Measurements from ENCODE around the gene CACNG7.

Gene CACNG7

DNA sequence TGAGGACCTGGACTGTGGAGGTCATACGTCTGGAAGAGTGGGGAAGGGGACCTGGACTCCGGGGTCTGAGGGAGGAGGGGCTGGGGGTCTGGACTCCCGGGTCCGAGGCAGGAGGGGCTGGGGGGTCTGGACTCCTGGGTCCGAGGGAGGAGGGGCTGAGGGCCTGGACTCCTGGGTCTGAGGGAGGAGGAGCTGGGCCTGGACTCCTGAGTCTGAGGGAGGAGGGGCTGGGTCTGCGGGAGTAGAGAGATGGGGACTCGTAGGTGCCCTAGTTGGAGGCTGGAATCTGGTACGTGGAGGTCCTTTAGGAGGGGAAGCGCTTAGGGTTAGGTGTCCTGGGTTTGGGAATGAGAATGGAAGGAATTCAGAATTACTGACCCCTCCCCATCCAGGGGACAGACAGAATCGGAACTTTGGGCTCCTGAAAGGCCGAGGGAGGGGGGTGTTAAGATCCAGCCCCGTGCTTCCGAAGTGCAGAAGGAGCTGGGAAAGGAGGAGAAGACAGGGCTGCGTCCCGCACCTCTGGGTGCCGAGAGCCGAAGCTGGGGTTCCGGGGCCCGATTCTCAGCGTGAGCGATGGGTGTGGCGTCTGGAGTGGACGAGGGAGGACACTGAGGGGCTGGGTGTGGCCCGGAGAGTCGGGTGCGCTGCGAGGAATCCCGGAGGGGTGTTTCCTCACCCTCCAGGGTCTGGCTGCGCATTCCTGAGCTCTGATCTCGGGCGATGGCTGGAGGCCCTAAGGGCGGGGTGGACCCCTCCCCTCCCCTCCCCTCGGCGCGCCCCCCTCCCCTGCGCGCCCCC is 40.8 kb upstream of the CACNG7 start:
- peak overlapping the region; percentile 93 for H3K27ac ChIP-seq
- no peak for TF ChIP-seq ZFX (IDR thresholded peaks at IDR 0.05; ENCODE audit: borderline replicate concordance)
- TF ChIP-seq, protein P1, sequence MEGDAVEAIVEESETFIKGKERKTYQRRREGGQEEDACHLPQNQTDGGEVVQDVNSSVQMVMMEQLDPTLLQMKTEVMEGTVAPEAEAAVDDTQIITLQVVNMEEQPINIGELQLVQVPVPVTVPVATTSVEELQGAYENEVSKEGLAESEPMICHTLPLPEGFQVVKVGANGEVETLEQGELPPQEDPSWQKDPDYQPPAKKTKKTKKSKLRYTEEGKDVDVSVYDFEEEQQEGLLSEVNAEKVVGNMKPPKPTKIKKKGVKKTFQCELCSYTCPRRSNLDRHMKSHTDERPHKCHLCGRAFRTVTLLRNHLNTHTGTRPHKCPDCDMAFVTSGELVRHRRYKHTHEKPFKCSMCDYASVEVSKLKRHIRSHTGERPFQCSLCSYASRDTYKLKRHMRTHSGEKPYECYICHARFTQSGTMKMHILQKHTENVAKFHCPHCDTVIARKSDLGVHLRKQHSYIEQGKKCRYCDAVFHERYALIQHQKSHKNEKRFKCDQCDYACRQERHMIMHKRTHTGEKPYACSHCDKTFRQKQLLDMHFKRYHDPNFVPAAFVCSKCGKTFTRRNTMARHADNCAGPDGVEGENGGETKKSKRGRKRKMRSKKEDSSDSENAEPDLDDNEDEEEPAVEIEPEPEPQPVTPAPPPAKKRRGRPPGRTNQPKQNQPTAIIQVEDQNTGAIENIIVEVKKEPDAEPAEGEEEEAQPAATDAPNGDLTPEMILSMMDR (IDR thresholded peaks at IDR 0.05) = no peak

DNA sequence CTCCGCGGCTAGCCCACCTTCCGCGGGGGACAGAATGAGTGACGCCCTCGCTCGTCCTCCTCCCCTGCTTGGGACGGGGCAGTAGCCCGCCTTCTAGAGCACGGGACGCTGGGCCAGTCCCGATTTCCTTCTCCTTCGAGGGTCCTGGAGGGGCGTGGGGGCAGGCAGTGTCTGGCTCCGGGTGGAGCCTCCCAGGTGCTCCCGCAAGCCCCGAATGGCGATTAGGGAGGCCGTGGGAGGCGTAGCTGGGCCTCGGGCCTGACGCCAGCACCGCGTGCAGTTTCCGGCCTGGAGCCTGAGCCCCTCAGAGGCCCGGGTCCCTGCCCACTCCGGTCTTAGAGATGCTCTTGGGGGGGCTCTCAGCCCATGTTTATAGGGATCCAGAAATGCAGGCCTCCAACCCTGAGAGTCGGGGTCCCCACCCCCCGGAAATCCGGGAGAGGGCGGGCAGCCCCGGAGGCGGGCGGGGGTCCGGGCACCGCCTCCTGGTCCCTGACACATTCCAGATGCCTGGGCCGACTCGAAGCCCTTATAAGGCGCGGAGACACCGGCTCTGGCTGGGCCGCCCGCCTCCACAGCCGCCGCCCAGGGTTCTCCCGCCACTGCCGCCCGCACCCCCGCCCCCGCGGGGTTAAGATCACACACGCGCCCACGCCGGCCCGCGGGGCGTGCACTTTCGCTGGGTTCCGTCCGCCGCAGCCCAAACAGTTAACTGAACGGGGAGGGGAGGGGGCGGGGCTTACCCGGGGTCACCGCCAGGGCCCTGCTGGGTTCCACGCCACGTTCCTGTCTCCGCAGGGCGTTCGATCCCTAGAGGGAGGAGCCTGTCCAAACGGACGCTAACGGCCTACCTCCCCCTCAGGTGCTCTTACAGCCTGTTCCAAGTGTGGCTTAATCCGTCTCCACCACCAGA is 39.9 kb upstream of the CACNG7 start:
- peak overlapping the region; percentile 93 for H3K27ac ChIP-seq
- no peak for TF ChIP-seq ZFX (IDR thresholded peaks at IDR 0.05; ENCODE audit: borderline replicate concordance)
- TF ChIP-seq, protein P1 (IDR thresholded peaks at IDR 0.05) = no peak; the same call in 1 of the 2 replicates

DNA sequence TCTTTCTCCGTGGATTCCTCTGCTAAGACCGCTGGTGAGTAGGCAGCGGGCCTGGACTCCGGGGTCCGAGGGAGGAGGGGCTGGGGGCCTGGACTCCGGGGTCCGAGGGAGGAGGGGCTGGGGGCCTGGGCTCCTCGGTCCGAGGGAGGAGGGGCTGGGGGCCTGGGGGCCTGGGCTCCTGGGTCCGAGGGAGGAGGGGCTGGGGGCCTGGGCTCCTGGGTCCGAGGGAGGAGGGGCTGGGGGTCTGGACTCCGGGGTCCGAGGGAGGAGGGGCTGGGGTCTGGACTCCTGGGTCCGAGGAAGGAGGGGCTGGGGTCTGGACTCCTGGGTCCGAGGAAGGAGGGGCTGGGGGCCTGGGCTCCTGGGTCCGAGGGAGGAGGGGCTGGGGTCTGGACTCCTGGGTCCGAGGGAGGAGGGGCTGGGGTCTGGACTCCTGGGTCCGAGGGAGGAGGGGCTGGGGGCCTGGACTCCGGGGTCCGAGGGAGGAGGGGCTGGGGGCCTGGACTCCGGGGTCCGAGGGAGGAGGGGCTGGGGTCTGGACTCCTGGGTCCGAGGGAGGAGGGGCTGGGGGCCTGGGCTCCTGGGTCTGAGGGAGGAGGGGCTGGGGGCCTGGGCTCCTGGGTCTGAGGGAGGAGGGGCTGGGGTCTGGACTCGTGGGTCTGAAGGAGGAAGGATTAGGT is 39.1 kb upstream of the CACNG7 start:
- peak overlapping the region; percentile 93 for H3K27ac ChIP-seq

DNA sequence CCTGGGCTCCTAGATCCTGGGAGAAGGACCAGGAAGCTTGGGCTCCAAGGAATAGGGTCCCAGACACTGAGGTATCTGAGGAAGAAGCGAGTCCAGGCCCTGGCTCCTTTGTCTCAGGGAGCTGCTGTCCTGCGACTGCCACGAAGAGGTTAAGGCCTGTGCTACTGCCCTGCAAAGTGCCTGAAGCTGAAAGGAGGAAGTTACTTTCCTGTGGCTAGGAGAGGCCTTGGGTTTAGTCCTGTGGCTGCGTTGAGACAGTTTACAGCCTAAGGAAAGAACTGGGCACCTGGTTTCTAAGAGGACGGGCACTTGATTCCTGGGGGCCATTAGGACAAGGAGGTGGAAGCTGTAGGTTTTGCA is 38.6 kb upstream of the CACNG7 start:
- H3K27ac ChIP-seq = peak overlapping the region; percentile 36
- TF ChIP-seq, protein P1 (IDR thresholded peaks at IDR 0.05) = no peak
- TF ChIP-seq ZFX (IDR thresholded peaks at IDR 0.05; ENCODE audit: borderline replicate concordance) = no peak

DNA sequence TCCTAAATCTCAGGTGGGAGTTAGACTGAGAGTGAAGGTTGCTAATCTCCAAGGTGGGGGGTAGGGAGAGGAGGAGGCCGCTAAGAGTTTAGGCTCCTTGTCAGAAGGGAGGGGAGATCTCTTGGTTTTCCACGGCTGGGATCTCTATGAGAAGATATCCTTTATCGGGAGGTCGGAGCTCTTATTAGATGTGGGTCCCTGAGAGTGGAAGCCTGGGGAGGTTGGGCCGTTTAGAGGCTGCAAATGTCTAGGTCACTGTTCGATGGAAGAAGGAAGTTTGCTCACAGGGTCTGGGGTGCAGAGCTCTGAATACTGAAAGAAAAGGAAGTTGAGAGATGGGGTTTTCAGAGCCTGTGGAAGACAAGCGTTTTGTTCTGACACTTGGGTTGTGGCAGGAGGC is 37.6 kb upstream of the CACNG7 start:
- peak overlapping the region; percentile 36; the same call in 1 of the 2 replicates for H3K27ac ChIP-seq
- TF ChIP-seq, protein P1 (IDR thresholded peaks at IDR 0.05) = no peak
- TF ChIP-seq ZFX (IDR thresholded peaks at IDR 0.05; ENCODE audit: borderline replicate concordance) = no peak

DNA sequence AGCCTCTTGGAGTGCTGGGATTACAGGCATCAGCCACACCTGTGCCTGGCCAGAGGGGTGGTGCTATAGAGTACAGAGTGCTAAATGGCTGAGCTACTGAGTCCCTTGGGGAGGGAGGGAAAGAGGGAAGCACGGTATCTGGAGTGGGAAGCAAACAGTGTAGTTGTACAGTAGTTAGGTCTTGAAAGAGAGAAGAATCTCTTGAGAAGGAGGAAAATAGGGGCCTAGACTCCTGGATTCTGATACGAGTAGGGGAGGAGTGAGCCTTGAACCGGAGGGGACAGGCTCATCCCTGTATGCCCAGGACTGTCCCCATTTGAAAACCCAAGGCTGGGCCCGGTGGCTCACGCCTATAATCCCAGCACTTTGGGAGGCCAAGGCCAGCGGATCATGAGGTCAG is 36.3 kb upstream of the CACNG7 start:
- no peak for TF ChIP-seq ZFX (IDR thresholded peaks at IDR 0.05; ENCODE audit: borderline replicate concordance)
- TF ChIP-seq, protein P1 (IDR thresholded peaks at IDR 0.05) = no peak
- no peak overlapping the region for H3K27ac ChIP-seq

DNA sequence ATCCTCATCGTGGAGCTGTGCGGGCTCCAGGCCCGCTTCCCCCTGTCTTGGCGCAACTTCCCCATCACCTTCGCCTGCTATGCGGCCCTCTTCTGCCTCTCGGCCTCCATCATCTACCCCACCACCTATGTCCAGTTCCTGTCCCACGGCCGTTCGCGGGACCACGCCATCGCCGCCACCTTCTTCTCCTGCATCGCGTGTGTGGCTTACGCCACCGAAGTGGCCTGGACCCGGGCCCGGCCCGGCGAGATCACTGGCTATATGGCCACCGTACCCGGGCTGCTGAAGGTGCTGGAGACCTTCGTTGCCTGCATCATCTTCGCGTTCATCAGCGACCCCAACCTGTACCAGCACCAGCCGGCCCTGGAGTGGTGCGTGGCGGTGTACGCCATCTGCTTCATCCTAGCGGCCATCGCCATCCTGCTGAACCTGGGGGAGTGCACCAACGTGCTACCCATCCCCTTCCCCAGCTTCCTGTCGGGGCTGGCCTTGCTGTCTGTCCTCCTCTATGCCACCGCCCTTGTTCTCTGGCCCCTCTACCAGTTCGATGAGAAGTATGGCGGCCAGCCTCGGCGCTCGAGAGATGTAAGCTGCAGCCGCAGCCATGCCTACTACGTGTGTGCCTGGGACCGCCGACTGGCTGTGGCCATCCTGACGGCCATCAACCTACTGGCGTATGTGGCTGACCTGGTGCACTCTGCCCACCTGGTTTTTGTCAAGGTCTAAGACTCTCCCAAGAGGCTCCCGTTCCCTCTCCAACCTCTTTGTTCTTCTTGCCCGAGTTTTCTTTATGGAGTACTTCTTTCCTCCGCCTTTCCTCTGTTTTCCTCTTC is 35.1 kb upstream of the CACNG7 start:
- H3K27ac ChIP-seq = no peak overlapping the region
- TF ChIP-seq, protein P1 (IDR thresholded peaks at IDR 0.05) = no peak
- TF ChIP-seq ZFX (IDR thresholded peaks at IDR 0.05; ENCODE audit: borderline replicate concordance) = no peak

All from 22Rv1 (cell line).